ENCODE measurements around the gene DMRT2.

Gene DMRT2

DNA sequence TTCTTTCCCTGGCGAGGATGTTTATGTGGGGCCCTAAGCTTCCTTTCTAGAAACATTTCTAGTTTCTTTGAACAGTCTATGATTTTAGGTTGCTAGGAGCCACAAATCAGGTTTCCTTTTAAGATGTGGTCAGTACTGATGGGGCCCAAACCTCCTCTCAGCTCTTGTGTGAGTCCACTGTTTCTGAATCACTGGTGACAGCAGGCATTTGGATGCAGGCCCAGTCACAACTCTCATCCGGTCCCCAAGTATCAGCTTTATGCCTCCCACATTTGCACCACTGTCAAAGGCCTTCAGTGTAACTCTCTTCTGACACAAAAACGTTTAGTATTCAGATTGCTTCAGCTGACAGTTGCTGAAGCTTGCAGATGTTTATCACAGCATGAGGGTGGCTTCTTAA is 7.8 kb downstream of the DMRT2 start:
- in situ Hi-C loops (cut with HindIII; ENCODE audit: low sequenced_read_pairs): no loop called here
- no peak overlapping the region for H3K4me3 ChIP-seq (ENCODE audit: low read depth, low read length)
- no peak for DNase-seq (ENCODE audit: low read depth, low spot score)
- TF ChIP-seq, protein P1, sequence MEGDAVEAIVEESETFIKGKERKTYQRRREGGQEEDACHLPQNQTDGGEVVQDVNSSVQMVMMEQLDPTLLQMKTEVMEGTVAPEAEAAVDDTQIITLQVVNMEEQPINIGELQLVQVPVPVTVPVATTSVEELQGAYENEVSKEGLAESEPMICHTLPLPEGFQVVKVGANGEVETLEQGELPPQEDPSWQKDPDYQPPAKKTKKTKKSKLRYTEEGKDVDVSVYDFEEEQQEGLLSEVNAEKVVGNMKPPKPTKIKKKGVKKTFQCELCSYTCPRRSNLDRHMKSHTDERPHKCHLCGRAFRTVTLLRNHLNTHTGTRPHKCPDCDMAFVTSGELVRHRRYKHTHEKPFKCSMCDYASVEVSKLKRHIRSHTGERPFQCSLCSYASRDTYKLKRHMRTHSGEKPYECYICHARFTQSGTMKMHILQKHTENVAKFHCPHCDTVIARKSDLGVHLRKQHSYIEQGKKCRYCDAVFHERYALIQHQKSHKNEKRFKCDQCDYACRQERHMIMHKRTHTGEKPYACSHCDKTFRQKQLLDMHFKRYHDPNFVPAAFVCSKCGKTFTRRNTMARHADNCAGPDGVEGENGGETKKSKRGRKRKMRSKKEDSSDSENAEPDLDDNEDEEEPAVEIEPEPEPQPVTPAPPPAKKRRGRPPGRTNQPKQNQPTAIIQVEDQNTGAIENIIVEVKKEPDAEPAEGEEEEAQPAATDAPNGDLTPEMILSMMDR (IDR thresholded peaks at IDR 0.05; ENCODE audit: low read depth, low read length): no peak

DNA sequence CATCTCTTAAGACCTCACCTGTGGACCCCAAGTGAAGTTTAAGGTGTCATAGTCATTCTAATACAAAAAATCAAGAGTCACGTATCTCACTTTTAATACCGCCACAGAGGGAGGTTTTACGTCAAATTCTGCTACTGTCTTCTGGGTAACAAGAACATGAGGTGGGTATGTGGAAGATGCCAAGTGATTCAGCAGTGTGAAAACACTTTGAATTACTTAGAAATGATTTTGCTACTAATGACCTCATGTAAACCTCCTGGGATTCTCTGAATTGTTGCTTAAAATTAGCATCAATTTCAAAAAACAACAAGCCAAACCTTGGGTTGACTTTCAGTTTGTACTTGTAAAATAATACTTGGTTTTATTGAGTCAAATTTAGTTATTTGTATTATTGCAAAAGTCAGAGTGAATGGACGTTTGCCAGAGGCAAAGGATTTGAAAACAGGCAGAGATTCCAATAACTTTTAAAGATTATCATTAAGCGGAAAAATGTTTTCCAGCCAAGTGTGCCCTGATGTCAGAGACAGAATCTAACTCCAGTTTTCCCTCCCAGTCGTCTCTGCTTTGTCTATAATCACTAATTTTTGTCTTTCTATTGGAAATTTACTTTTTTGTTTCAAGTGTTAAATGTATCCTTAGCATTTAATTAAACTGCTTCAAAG is 8.8 kb downstream of the DMRT2 start:
- no peak for DNase-seq (ENCODE audit: low read depth, low spot score)
- TF ChIP-seq, protein P1 (IDR thresholded peaks at IDR 0.05; ENCODE audit: low read depth, low read length): no peak
- no peak overlapping the region for H3K4me3 ChIP-seq (ENCODE audit: low read depth, low read length)
- in situ Hi-C loops (cut with HindIII; ENCODE audit: low sequenced_read_pairs): no loop called here

DNA sequence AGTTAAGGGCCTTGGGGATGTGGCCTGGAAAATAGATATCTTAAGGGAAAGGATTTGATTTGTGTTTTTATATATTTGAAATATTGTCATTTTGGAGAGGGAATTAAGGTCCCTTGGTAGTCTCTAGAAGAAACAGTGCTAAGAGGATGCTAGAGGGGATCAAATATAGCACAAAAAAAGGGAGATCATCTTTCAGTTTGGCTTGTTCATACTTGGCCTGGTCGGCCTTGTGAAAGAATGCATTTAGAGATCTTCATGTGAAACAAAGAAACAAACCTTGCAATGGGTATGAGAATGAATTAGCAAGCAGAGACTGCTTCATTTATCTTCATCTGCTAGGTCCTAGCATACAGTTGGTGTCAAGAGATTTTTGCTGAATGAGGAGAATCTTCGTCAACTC is 15.0 kb downstream of the DMRT2 start:
- TF ChIP-seq, protein P1 (IDR thresholded peaks at IDR 0.05; ENCODE audit: low read depth, low read length): no peak
- H3K4me3 ChIP-seq (ENCODE audit: low read depth, low read length): no peak overlapping the region
- in situ Hi-C loops (cut with HindIII; ENCODE audit: low sequenced_read_pairs): no loop called here
- DNase-seq (ENCODE audit: low read depth, low spot score): no peak

DNA sequence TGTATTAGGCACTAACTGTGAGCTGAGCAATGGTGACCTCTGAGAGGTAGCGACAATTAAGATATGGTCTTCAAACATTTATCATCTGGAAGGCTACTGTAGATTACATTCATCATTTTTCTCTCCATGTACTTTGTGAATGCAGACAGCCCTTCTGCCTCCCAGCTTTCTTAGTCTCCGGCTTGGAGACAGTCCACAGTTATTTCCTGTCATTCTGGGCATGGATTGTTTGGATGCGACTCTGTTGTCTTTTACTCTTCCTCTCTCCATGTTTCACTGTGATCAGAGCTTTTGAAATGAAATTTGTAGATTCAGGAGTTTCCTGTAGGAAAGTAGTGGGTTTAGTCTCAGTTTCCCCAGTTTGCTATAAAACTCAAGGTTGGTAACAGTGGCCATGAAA is 20.5 kb downstream of the DMRT2 start:
- DNase-seq (ENCODE audit: low read depth, low spot score): no peak
- no peak overlapping the region for H3K4me3 ChIP-seq (ENCODE audit: low read depth, low read length)
- in situ Hi-C loops (cut with HindIII; ENCODE audit: low sequenced_read_pairs): no loop called here
- TF ChIP-seq, protein P1 (IDR thresholded peaks at IDR 0.05; ENCODE audit: low read depth, low read length): no peak

DNA sequence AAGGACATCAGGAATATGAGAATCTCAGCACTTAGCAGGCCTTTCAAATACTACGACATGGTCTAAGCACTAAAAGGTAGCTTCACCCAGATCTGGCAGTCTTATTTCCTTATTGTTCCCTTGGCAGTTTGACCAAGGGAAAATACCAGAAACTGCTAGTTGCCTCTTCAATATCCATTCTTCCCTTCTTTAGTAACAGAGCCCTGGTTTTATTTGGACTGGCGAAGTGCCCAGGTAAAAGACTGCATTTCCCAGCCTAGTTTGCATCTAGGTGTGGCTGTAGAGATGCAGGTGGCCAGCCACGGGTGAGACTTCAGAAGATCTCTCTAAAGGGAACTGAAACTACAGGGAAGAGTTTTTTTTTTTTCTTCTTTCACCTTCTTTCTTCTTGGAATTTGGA is 21.6 kb downstream of the DMRT2 start:
- TF ChIP-seq, protein P1 (IDR thresholded peaks at IDR 0.05; ENCODE audit: low read depth, low read length): no peak
- no peak for DNase-seq (ENCODE audit: low read depth, low spot score)
- in situ Hi-C loops (cut with HindIII; ENCODE audit: low sequenced_read_pairs): no loop called here
- no peak overlapping the region for H3K4me3 ChIP-seq (ENCODE audit: low read depth, low read length)

DNA sequence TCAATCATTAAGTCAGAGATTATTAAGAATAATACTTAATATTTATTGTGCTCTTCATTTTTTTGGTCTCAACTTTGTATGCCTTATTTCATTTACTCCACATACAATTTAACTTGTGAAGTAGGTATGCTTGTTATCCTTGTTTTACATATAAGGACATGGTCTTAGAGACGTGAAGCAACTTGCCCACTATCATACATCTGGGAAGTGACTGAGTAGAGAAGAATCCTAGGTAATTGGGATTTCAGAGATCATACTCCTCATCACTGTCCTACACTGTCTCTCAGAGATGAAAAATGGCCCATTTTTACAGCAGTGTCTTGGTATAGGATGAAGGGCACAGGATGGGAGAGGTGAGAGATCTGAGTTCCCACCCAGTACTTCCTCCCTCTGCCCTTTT is 23.3 kb downstream of the DMRT2 start:
- H3K4me3 ChIP-seq (ENCODE audit: low read depth, low read length): no peak overlapping the region
- DNase-seq (ENCODE audit: low read depth, low spot score): no peak
- TF ChIP-seq, protein P1 (IDR thresholded peaks at IDR 0.05; ENCODE audit: low read depth, low read length): no peak
- in situ Hi-C loops (cut with HindIII; ENCODE audit: low sequenced_read_pairs): no loop called here

Measured in astrocyte of the spinal cord (primary cell).